ENCODE results near the gene A4GALT.
"Not testable (repeated sequence)": the region's sequence is repeated elsewhere in the genome, so short reads cannot be mapped to it uniquely, and the experiment has no call there.

A4GALT gene

GRCh38 chr22:42720263-42721044 lies at the start of gene A4GALT:
TSS of gene A4GALT (minus strand) at chr22:42720870. CDS start at chr22:42693951, 26,919 bp downstream.
- no peak for DNase-seq

- DNase-seq: no peak
Observed at GRCh38 chr22:42770448-42770726, 49.7 kb upstream of the A4GALT start.

DNA sequence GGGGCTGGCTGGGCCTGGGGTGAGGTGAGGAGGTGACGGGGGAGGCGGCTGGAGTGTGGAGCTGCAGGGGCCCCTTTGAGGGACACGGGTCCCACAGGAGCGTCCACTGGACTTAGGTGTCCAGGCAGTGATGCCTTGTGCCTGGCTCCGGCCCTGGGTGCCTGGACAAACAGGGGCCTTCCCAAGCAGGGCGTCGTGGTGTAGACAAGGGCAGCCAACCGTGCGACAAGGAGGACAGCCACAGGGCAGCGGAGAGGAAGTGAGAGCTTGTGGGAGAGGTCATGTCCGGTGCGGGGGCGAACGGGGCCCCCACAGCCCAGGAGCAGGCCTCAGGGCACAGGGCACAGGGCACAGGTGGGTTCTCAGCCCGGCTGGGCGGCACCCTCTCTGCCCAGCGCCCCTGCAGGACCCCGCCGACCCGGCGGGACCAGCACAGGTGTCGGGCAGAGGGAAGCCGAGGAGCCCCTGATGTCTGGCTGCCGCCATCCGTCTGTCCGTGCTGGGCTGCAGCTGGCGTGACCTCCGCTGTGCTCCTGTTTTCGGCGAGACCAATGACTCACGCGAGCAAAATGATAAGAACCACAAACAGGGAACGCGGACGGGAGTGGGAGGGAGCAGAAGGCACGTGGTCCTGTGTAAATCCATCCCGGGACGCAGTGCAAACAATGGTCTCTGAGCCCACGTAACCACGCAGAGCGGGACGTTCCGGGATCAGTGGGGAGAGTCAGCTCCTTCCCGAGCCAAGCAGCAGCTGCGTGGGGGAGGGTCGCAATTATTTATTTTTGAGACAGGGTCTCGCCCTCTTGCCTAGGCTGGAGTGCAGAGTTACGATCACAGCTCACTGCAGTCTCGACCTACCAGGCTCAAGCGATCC lies 49.1 kb upstream of the A4GALT start:
- DNase-seq: no peak

GRCh38 chr22:42769238-42769573 lies 48.5 kb upstream of the A4GALT start:
- no peak for DNase-seq

DNA sequence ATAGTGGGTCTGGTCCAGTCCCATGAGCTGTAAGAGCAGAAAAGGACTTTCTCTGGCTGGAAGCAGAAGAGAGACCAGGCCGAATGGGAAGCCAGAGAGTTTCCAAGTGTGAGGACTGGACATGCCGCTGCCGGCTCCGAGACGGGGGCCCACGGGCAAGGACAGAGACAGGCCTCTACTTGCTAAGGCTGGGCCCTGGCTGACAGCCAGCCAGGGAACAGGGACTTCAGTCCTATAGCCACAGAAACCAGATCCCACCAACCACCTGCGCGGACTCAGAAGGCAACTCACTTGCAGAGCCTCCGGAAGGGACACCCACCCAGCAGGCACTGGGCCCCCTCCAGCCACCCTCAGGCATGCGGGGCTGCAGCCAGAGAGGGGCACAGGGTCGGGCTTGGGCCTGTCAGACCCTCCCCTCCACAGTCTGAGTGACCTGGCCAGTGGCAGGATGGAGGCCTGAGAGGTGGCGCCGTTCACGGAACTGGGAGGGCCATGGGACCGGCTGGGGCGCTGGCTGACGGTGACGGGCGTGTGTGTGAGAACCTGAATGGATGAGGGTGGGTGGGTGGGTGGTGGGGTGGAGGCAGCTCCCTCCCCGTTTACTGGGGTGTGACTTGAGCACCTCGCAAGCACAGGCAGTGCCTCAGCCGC lies 47.8 kb upstream of the A4GALT start:
- DNase-seq: no peak

- no peak for DNase-seq
Observed at GRCh38 chr22:42766860-42767259, 46.2 kb upstream of the A4GALT start.

- no peak for DNase-seq
Observed at GRCh38 chr22:42764895-42765363, 44.3 kb upstream of the A4GALT start.

- no peak for DNase-seq
Observed at GRCh38 chr22:42763965-42764480, 43.4 kb upstream of the A4GALT start.

DNA sequence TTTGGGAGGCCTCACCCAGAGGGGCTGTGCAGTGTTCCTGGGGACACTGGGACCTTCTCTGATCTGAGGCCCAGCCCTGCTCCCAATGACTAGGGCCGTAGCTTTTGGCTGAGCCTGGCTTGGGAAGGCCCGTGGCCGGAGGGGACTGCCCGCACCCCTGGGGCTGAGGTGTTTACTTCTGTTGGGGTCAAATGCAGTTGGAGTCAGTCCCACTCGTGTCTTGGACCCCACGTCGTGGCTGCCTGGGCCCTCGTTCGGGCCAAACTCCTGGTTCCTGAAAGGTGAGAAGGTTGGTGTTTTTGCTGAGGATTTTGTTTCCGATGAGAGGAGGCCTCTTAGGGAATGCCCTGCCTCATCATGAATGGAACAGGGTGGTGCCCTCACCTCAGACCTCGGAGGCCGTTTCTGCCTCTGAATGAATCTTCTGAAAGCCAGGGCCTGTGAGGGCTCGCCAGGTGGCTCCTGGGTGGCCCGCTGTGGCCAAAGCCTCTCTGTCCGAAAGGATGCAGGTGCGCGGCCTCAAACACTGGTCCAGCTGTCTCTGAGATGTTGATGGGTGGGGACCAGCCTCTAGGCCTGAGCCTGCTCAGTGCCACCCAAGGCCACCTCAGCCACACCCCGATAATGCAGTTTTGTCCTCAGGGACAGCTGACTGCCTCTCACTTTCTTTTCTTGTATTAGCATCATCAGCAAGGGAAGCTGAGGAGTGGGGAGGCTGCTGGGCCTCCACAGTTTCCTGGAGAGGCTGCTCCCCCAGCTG lies 40.3 kb upstream of the A4GALT start:
- no peak for DNase-seq

- DNase-seq: no peak
Observed at GRCh38 chr22:42758931-42759629, 38.4 kb upstream of the A4GALT start.

GRCh38 chr22:42755553-42755952 lies 34.9 kb upstream of the A4GALT start:
- DNase-seq: not testable (repeated sequence)

- DNase-seq: not testable (repeated sequence)
Observed at GRCh38 chr22:42755121-42755520, 34.5 kb upstream of the A4GALT start.

DNA sequence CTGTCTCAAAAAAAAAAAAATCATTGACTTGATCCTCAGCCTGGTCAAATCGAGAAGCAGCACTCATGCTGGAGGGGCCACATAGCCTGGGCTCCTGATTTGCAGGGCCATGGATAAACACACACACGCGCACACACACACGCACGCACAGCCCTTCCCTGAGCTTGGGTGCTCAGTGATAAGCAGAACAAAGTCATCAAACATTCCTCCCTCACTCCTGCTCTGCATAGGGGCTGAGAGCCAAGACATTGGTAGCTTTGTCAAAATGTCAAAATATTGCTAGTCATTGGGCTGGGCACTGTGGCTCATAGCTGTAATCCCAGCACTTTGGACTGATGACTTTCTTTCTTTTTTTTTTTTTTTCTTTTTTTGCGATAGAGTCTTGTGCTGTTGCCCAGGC lies 34.0 kb upstream of the A4GALT start:
- no peak for DNase-seq

- DNase-seq: no peak
Observed at GRCh38 chr22:42752912-42753311, 32.2 kb upstream of the A4GALT start.

DNA sequence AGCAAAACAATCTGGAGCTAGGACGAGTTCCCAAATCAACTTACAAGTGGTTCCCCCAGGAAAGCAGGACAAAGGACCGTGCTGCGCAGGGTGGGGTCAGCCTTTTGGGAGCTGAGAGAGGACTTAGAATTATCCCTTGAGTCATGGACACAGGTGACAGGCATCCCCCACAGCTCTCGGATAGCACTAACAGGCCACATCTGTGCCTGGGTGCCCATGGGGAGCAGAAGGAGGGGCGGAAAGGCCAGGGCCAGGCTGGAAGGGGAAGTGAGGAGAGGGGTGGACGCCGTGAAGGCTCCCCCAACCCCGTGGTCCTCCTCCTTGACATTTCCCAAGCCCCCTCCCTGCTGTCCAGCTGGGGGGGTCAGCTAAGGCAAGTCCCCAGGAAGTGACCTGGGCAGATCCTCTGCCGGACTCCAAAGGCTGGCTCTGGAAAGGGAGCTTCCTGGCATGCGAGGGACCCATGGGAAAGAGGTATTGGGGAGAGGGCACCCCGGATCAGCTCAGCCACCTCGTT lies 31.6 kb upstream of the A4GALT start:
- DNase-seq: no peak

DNA sequence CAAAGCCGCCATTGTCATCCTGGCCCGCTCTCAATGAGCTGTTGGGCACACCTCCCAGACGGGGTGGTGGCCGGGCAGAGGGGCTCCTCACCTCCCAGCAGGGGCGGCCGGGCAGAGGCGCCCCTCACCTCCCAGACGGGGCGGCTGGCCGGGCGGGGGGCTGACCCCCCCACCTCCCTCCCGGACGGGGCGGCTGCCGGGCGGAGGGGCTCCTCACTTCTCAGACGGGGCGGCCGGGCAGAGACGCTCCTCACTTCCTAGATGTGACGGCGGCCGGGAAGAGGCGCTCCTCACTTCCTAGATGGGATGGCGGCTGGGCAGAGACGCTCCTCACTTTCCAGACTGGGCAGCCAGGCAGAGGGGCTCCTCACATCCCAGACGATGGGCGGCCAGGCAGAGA lies 29.8 kb upstream of the A4GALT start:
- not testable (repeated sequence) for DNase-seq

GRCh38 chr22:42747701-42748513 lies 27.2 kb upstream of the A4GALT start:
- no peak for DNase-seq

GRCh38 chr22:42745118-42745517 lies 24.4 kb upstream of the A4GALT start:
- no peak for DNase-seq

- no peak for DNase-seq
Observed at GRCh38 chr22:42743501-42743991, 22.9 kb upstream of the A4GALT start.

- no peak for DNase-seq
Observed at GRCh38 chr22:42742940-42743339, 22.3 kb upstream of the A4GALT start.

GRCh38 chr22:42740320-42740719 lies 19.6 kb upstream of the A4GALT start:
- not testable (repeated sequence) for DNase-seq
